AG04449 (cell line): Measurements from ENCODE around the gene ERMN.

Experiments
- CTCF ChIA-PET: fragments of 350-600 bp; formaldehyde crosslinking; extraction: SDS; loops from one replicate; lab custom pipeline; 2021; ENCODE audit warnings: antibody characterized with exemption; lab: Yijun Ruan, JAX
- POLR2A ChIA-PET: fragments of 400-600, 350-600 bp; formaldehyde crosslinking; extraction: SDS; loops from one replicate; lab custom pipeline; 2020; ENCODE audit warnings: antibody characterized with exemption, inconsistent platforms; lab: Yijun Ruan, JAX
- DNase-seq: peaks from one replicate; pipeline ENCODE4 v3.0.0-alpha.2; 2010; ENCODE audit warnings: low read depth, low spot score
- H3K4me3 ChIP-seq: 2 replicates; pipeline ENCODE4 v1.5.1; 2011; ENCODE audit warnings: low read depth, mild to moderate bottlenecking, control low read depth, low read length
- CTCF ChIP-seq: IDR thresholded peaks from one replicate; pipeline ENCODE4 v1.5.1; 2011; ENCODE audit warnings: mild to moderate bottlenecking, moderate library complexity, low read length, control low read depth, inconsistent platforms; ENCODE audit not compliant: insufficient read depth; ENCODE audit errors: missing control alignments

The ERMN gene

GRCh38 chr2:157296490-157296889 lies 29.1 kb downstream of the ERMN start:
- no peak for DNase-seq
- TF ChIP-seq CTCF: no peak
- H3K4me3 ChIP-seq: no peak overlapping the region
- CTCF ChIA-PET: interaction anchor here (1.2 to 12.0 kb wide), 3 partner anchors 8 to 31 kb away, joined by 4 to 370 read pairs (median 6); partner anchors contain the start of gene ERMN
- POLR2A ChIA-PET: no interaction called here

- TF ChIP-seq CTCF: no peak
- POLR2A ChIA-PET: no interaction called here
- no peak for DNase-seq
- H3K4me3 ChIP-seq: no peak overlapping the region
- CTCF ChIA-PET: interaction anchor here (1.3 kb wide), 1 partner anchor 10 kb away, joined by 10 read pairs; no protein-coding TSS in a partner anchor
These were observed 32.8 kb downstream of the ERMN start for GRCh38 chr2:157292853-157293252.

GRCh38 chr2:157291018-157291417 lies 34.6 kb downstream of the ERMN start:
- POLR2A ChIA-PET: no interaction called here
- CTCF ChIA-PET: interaction anchor here (0.5 kb wide), 1 partner anchor 9 kb away, joined by 3 read pairs; no protein-coding TSS in a partner anchor

GRCh38 chr2:157290525-157290924 lies 35.1 kb downstream of the ERMN start:
- H3K4me3 ChIP-seq: no peak overlapping the region
- CTCF ChIA-PET: interaction anchor here (2.1 to 6.6 kb wide), 2 partner anchors 12 to 46 kb away, joined by 5 to 70 read pairs; no protein-coding TSS in a partner anchor
- no peak for TF ChIP-seq CTCF
- DNase-seq: no peak
- POLR2A ChIA-PET: no interaction called here

More at GRCh38 chr2:157291018-157291417, 34.6 kb downstream of the ERMN start:
- no peak for TF ChIP-seq CTCF
- H3K4me3 ChIP-seq: no peak overlapping the region
- no peak for DNase-seq

GRCh38 chr2:157287160-157287559 lies 38.5 kb downstream of the ERMN start:
- TF ChIP-seq CTCF: no peak
- no peak for DNase-seq
- POLR2A ChIA-PET: interaction anchor here (0.6 kb wide), 1 partner anchor 18 kb away, joined by 3 read pairs; no protein-coding TSS in a partner anchor
- CTCF ChIA-PET: interaction anchor here (6.6 kb wide), 1 partner anchor 16 kb away, joined by 70 read pairs; no protein-coding TSS in a partner anchor
- no peak overlapping the region for H3K4me3 ChIP-seq

- ChIA-PET CTCF (interaction anchor here (3.4 kb wide), 1 partner anchor 19 kb away, joined by 12 read pairs; no protein-coding TSS in a partner anchor), POLR2A (no interaction called here)
- DNase-seq: no peak
- H3K4me3 ChIP-seq: no peak overlapping the region
- TF ChIP-seq CTCF: no peak
These were observed 42.2 kb downstream of the ERMN start for GRCh38 chr2:157283468-157283867.
